Keratinocyte (primary cell): ENCODE data around the gene TJP2. TPM values are rescaled to one million over a fixed set of nuclear protein-coding genes. Genes with fewer than 3 reads are reported as not detected.

ENCODE experiments used
- DNase-seq: peaks from one replicate; pipeline ENCODE4 v3.0.0-alpha.2; 2011; ENCODE audit warnings: low read depth, missing footprints, low spot score
- FAIRE-seq: peaks from 2 replicates; lab custom pipeline; 2011; peaks lifted over from hg19 to GRCh38; lab: Jason Lieb, UNC
- H2AFZ ChIP-seq: 2 replicates; pipeline ENCODE4 v1.6.0; 2012; ENCODE audit warnings: low read length, control low read depth, inconsistent platforms; ENCODE audit not compliant: control insufficient read depth
- H3K27ac ChIP-seq: 2 replicates; pipeline ENCODE4 v1.5.1; 2011; ENCODE audit warnings: low read length; ENCODE audit not compliant: control insufficient read depth, insufficient read depth
- H3K27me3 ChIP-seq: 3 replicates; pipeline ENCODE4 v1.6.0; 2011; ENCODE audit warnings: low read length; ENCODE audit not compliant: control insufficient read depth, insufficient read depth; ENCODE audit errors: extremely low read depth
- H3K36me3 ChIP-seq, 2 experiments: 2 replicates in 1 of 2; 3 replicates in 1 of 2; pipeline ENCODE4 v1.5.1; 2011; ENCODE audit warnings: low read length in 2 of 2, mild to moderate bottlenecking in 1 of 2; ENCODE audit not compliant: control insufficient read depth in 2 of 2, insufficient read depth in 2 of 2; ENCODE audit errors: extremely low read depth in 1 of 2
- H3K4me1 ChIP-seq: 3 replicates; pipeline ENCODE4 v1.5.1; 2011; ENCODE audit warnings: low read length; ENCODE audit not compliant: control insufficient read depth, insufficient read depth; ENCODE audit errors: extremely low read depth
- H3K4me2 ChIP-seq: 3 replicates; pipeline ENCODE4 v1.6.0; 2011; ENCODE audit warnings: low read depth, low read length; ENCODE audit not compliant: control insufficient read depth, insufficient read depth; ENCODE audit errors: extremely low read depth
- H3K4me3 ChIP-seq, 3 experiments: fragments of 200-600 bp in 1 of 3; sonication (generic) in 1 of 3; 2 replicates in 2 of 3; 3 replicates in 1 of 3; pipeline ENCODE4 v1.5.1; 2011 to 2016; ENCODE audit warnings: low read length in 3 of 3, mild to moderate bottlenecking in 3 of 3, control low read depth in 2 of 3, inconsistent platforms in 1 of 3, low read depth in 1 of 3, mixed read lengths in 1 of 3, mixed run types in 1 of 3, moderate library complexity in 1 of 3; ENCODE audit not compliant: control insufficient read depth in 2 of 3, insufficient read depth in 2 of 3; ENCODE audit errors: extremely low read depth in 1 of 3
- H3K79me2 ChIP-seq: 2 replicates; pipeline ENCODE4 v1.6.0; 2012; ENCODE audit warnings: low read length; ENCODE audit not compliant: control insufficient read depth, insufficient read depth
- H3K9ac ChIP-seq: 3 replicates; pipeline ENCODE4 v1.6.0; 2011; ENCODE audit warnings: low read length; ENCODE audit not compliant: control insufficient read depth, insufficient read depth; ENCODE audit errors: extremely low read depth
- H3K9me1 ChIP-seq: 3 replicates; pipeline ENCODE4 v1.6.0; 2011; ENCODE audit warnings: low read length; ENCODE audit not compliant: control insufficient read depth, insufficient read depth; ENCODE audit errors: extremely low read depth
- H3K9me3 ChIP-seq: 2 replicates; pipeline ENCODE4 v1.5.1; 2012; ENCODE audit warnings: low read depth, low read length; ENCODE audit not compliant: control insufficient read depth
- H4K20me1 ChIP-seq: 3 replicates; pipeline ENCODE4 v1.6.0; 2011; ENCODE audit warnings: low read length; ENCODE audit not compliant: control insufficient read depth, insufficient read depth; ENCODE audit errors: extremely low read depth
- CTCF ChIP-seq, 3 experiments: IDR thresholded peaks in 1 of 3; conservative IDR thresholded peaks in 1 of 3; optimal IDR thresholded peaks in 1 of 3; 2 replicates in 2 of 3; 3 replicates in 1 of 3; pipeline versions ENCODE3 to v1.5.1; 2011; ENCODE audit warnings: low read length in 3 of 3, mild to moderate bottlenecking in 3 of 3, moderate library complexity in 2 of 3, control low read depth in 1 of 3, inconsistent platforms in 1 of 3; ENCODE audit not compliant: insufficient read depth in 2 of 3; ENCODE audit errors: extremely low read depth in 1 of 3
- EZH2 ChIP-seq: IDR thresholded peaks from one replicate; pipeline ENCODE4 v1.6.1; 2012; ENCODE audit warnings: inconsistent platforms, mild to moderate bottlenecking, low read length, moderate library complexity
- dilution Hi-C: fragments of 300-500 bp; cut with MboI; formaldehyde crosslinking; loops from one replicate; pipeline ENCODE4 v1.7.0; 2020; ENCODE audit warnings: low sequenced_read_pairs; ENCODE audit not compliant: extremely low pct_ligation_motif_present
- polyA plus RNA-seq, 5 experiments: library from polyadenylated mRNA; depleted of rRNA in 3 of 5; stranded (reverse) in 3 of 5; stranded (forward) in 1 of 5; unstranded in 1 of 5; fragments of >200 nt; gene quantifications; 1 replicate in 1 of 5; 2 replicates in 3 of 5; 3 replicates in 1 of 5; pipeline versions ENCODE4 v1.2.1 to v1.2.3, GENCODE V29; 2011 to 2012; ENCODE audit warnings: missing spikeins in 2 of 5, low read depth in 1 of 5, low replicate concordance in 1 of 5

The TJP2 gene
- polyA plus RNA-seq, 1 donor (not counting 4 experiments of a cell fraction or from before 2014, with no cell fraction given) = 74.8 TPM

GRCh38 chr9:69153707-69154521, 20.2 kb upstream of the TJP2 start:
- H3K4me1 ChIP-seq = peaks cover 20% of the 10 kb centered on the region
- H3K36me3 ChIP-seq = peaks cover 2 to 4% of the 10 kb centered on the region in 2 experiments
- H3K9ac ChIP-seq = no peak overlapping the region
- H3K4me3 ChIP-seq = no peak overlapping the region
- no peaks in the 10 kb centered on the region for H3K27me3 ChIP-seq
- TF ChIP-seq EZH2 (no peak), CTCF (optimal IDR thresholded peaks at IDR 0.05 in 1 of 3, IDR thresholded peaks at IDR 0.05 in 1 of 3, conservative IDR thresholded peaks at IDR 0.05 in 1 of 3; ENCODE audit: extremely low read depth in 1 of 3, insufficient read depth in 2 of 3, low read length in 3 of 3) (no peak)
- H3K9me1 ChIP-seq = no peaks in the 10 kb centered on the region
- FAIRE-seq (no peak), DNase-seq (no peak)
- H3K9me3 ChIP-seq = no peaks in the 10 kb centered on the region
- no peaks in the 10 kb centered on the region for H4K20me1 ChIP-seq
- dilution Hi-C loops = no loop called here
- H2AFZ ChIP-seq = no peak overlapping the region
- H3K4me2 ChIP-seq = no peak overlapping the region
- no peak overlapping the region for H3K27ac ChIP-seq
- H3K79me2 ChIP-seq = peaks cover 5% of the 10 kb centered on the region

DNA sequence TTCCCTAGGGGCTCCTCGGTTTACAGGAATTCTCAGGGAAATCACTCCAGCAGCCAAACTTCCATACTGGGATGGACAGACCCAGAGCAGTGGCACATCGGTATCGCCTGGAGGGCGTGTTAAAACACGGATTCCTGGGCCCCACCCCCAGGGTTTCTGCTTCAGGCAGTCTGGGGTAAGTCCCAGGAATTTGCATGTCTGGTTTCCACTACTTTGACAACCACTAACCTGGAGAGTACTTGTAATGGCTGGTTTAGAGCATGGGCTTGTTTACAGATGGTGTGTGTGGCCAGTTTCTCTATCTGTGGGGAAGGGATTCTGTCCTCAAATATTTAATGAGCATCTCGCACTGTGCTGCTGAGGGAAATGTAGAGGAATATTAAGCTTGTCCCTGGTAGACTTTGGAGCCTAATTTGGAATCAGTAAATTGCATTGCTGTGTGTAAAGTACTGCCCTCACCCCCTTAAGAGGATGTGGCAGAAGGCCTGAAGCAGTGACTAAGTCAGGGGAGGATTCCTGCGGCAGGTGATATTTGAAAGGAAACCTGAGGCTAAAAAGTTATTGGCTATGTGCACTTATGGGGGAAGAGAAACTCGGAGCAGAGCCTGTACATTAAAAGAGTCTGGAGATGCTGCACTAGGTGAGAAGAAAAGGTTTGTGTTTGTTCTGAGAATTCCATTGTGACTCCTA, 18.6 kb upstream of the TJP2 start:
- peak overlapping the region; percentile 13 for H3K9ac ChIP-seq
- no peaks in the 10 kb centered on the region for H3K27me3 ChIP-seq
- peak; percentile 79 for FAIRE-seq
- peak overlapping the region in 1 of 3 experiments; percentile 3 for H3K4me3 ChIP-seq
- no peaks in the 10 kb centered on the region for H4K20me1 ChIP-seq
- no peak for DNase-seq
- H2AFZ ChIP-seq = no peak overlapping the region
- TF ChIP-seq CTCF (optimal IDR thresholded peaks at IDR 0.05 in 1 of 3, IDR thresholded peaks at IDR 0.05 in 1 of 3, conservative IDR thresholded peaks at IDR 0.05 in 1 of 3; ENCODE audit: extremely low read depth in 1 of 3, insufficient read depth in 2 of 3, low read length in 3 of 3) (no peak), EZH2 (no peak)
- peaks cover 5% of the 10 kb centered on the region for H3K79me2 ChIP-seq
- H3K4me1 ChIP-seq = peaks cover 20% of the 10 kb centered on the region
- dilution Hi-C loops = no loop called here
- peak overlapping the region; percentile 74 for H3K27ac ChIP-seq
- no peaks in the 10 kb centered on the region for H3K9me3 ChIP-seq
- H3K9me1 ChIP-seq = no peaks in the 10 kb centered on the region
- peak overlapping the region; percentile 58 for H3K4me2 ChIP-seq
- H3K36me3 ChIP-seq = peaks cover 2 to 4% of the 10 kb centered on the region in 2 experiments
